HG03135 (cell line): ENCODE data around the gene CKS1B.

Experiments used
- ATAC-seq: cut with Tn5 transposase; IDR thresholded peaks from one replicate; pipeline ENCODE4 v1.9.1; 2021; ENCODE audit warnings: mild to moderate bottlenecking, moderate library complexity; ENCODE audit not compliant: unreplicated experiment

CKS1B gene

GRCh38 chr1:154945962-154946850 lies 28.3 kb upstream of the CKS1B start:
- ATAC-seq: no peak

- ATAC-seq: no peak
Measured at GRCh38 chr1:154948079-154948478, 26.4 kb upstream of the CKS1B start.

- ATAC-seq: no peak
Measured at GRCh38 chr1:154951901-154952657, 22.4 kb upstream of the CKS1B start.

- no peak for ATAC-seq
Measured at GRCh38 chr1:154952664-154953063, 21.8 kb upstream of the CKS1B start.

- ATAC-seq: no peak
Measured at GRCh38 chr1:154953611-154954038, 20.9 kb upstream of the CKS1B start.

GRCh38 chr1:154954541-154954940 lies 19.9 kb upstream of the CKS1B start:
- ATAC-seq: no peak

GRCh38 chr1:154955039-154955717 lies 19.3 kb upstream of the CKS1B start:
- ATAC-seq: peak; percentile 67

GRCh38 chr1:154955718-154956543 lies 18.6 kb upstream of the CKS1B start, which contains the start of gene PBXIP1:
Gene PBXIP1 (minus strand): TSS chr1:154956099. CDS start chr1:154953721, 2,378 bp downstream.
- peak; percentile 52 for ATAC-seq

- no peak for ATAC-seq
Measured at GRCh38 chr1:154956544-154956941, 17.9 kb upstream of the CKS1B start.

GRCh38 chr1:154957091-154957657 lies 17.3 kb upstream of the CKS1B start:
- no peak for ATAC-seq

GRCh38 chr1:154958036-154958435 lies 16.4 kb upstream of the CKS1B start:
- no peak for ATAC-seq

GRCh38 chr1:154958681-154959425 lies 15.6 kb upstream of the CKS1B start:
- no peak for ATAC-seq

- ATAC-seq: no peak
Measured at GRCh38 chr1:154959426-154959780, 15.1 kb upstream of the CKS1B start.

GRCh38 chr1:154960446-154961136 lies 13.9 kb upstream of the CKS1B start:
- no peak for ATAC-seq

GRCh38 chr1:154961207-154962155 lies 13.0 kb upstream of the CKS1B start, which contains the start of gene PYGO2:
Gene PYGO2 (minus strand): TSS chr1:154961782. CDS start chr1:154961576, 206 bp downstream.
- ATAC-seq: peak; percentile 65

- peak; percentile 17 for ATAC-seq
Measured at GRCh38 chr1:154962156-154962749, 12.2 kb upstream of the CKS1B start.

GRCh38 chr1:154962795-154963330 lies 11.6 kb upstream of the CKS1B start:
- ATAC-seq: no peak
